Nephron (organoid): ENCODE measurements around the gene VTI1A.
A peak's percentile ranks its signal among the peaks of the same experiment; 100 is the strongest.

Experiments used
- H3K27ac Mint-ChIP-seq, 3 experiments: 2 replicates each; pipeline ENCODE4 v1.8.0; 2020; ENCODE audit warnings: mixed read lengths in 3 of 3, mild to moderate bottlenecking in 2 of 3, moderate library complexity in 1 of 3
- H3K27me3 Mint-ChIP-seq: 2 replicates; pipeline ENCODE4 v1.8.0; 2021; ENCODE audit warnings: low read depth, mild to moderate bottlenecking, moderate library complexity, mixed read lengths
- H3K36me3 Mint-ChIP-seq: 2 replicates; pipeline ENCODE4 v1.8.0; 2020; ENCODE audit warnings: low read depth, mixed read lengths
- H3K4me1 Mint-ChIP-seq: 2 replicates; pipeline ENCODE4 v1.8.0; 2020; ENCODE audit warnings: mixed read lengths
- H3K4me3 Mint-ChIP-seq, 3 experiments: 2 replicates each; pipeline ENCODE4 v1.8.0; 2020; ENCODE audit warnings: mild to moderate bottlenecking in 3 of 3, mixed read lengths in 3 of 3, moderate library complexity in 2 of 3
- H3K9me3 Mint-ChIP-seq: 2 replicates; pipeline ENCODE4 v1.8.0; 2020; ENCODE audit warnings: mixed read lengths
- TF ChIP-seq, protein P1 (sequence below), 3 experiments: fragments of 200-600 bp; sonication (generic); IDR thresholded peaks; one replicate each; pipeline ENCODE4 v1.5.0; 2021; ENCODE audit warnings: antibody characterized with exemption in 3 of 3; ENCODE audit not compliant: unreplicated experiment in 3 of 3

VTI1A gene

DNA sequence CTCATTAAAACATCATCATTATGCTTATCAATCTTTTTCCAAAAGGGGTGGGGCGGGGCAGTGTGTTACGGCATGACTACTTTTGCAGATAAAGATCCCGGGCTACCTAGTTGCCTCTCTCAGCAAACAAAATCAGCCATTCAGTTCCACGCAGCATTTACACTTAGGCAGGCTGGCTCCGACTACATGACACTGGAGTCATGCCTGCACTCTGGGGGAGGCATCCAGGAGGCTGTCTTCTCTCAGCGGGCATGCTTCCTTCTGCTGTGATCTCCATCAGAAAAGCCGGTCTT is 309.2 kb downstream of the VTI1A start:
- TF ChIP-seq, protein P1, sequence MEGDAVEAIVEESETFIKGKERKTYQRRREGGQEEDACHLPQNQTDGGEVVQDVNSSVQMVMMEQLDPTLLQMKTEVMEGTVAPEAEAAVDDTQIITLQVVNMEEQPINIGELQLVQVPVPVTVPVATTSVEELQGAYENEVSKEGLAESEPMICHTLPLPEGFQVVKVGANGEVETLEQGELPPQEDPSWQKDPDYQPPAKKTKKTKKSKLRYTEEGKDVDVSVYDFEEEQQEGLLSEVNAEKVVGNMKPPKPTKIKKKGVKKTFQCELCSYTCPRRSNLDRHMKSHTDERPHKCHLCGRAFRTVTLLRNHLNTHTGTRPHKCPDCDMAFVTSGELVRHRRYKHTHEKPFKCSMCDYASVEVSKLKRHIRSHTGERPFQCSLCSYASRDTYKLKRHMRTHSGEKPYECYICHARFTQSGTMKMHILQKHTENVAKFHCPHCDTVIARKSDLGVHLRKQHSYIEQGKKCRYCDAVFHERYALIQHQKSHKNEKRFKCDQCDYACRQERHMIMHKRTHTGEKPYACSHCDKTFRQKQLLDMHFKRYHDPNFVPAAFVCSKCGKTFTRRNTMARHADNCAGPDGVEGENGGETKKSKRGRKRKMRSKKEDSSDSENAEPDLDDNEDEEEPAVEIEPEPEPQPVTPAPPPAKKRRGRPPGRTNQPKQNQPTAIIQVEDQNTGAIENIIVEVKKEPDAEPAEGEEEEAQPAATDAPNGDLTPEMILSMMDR (IDR thresholded peaks at IDR 0.05; ENCODE audit: unreplicated experiment in 3 of 3): no peak
- H3K9me3 Mint-ChIP-seq: no peaks in the 10 kb centered on the region
- H3K27me3 Mint-ChIP-seq: no peaks in the 10 kb centered on the region
- peak overlapping the region; percentile 34 to 84 (median 52) for H3K27ac Mint-ChIP-seq
- no peaks in the 10 kb centered on the region for H3K36me3 Mint-ChIP-seq
- H3K4me3 Mint-ChIP-seq: no peak overlapping the region
- H3K4me1 Mint-ChIP-seq: peaks cover 62% of the 10 kb centered on the region

DNA sequence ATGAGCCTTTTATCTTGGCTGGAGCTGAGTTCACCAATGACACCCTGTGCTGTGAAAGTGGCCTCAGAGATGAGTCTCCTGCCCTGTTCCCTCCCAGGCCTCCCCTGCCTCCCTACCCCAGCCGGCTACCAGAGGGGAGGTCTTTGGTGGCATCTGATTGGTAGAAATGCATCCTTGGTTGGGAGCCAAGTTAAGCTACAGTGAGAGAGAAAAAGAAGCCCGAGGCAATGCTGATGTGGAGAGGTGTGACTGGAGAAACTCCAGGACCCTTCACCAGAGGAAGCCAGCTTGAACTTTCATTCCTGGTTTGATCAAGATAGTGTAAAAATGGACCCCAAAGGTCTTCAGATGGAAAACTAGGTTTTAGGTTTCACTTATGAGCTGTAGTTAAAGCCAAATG is 311.9 kb downstream of the VTI1A start:
- Mint-ChIP-seq H3K4me3 (peak overlapping the region in 2 of 3 experiments; percentile 18 to 23), H3K27ac (peak overlapping the region; percentile 81 to 86 (median 84)), H3K9me3 (no peaks in the 10 kb centered on the region), H3K36me3 (no peaks in the 10 kb centered on the region), H3K27me3 (no peaks in the 10 kb centered on the region), H3K4me1 (peaks cover 60% of the 10 kb centered on the region)
- TF ChIP-seq, protein P1 (IDR thresholded peaks at IDR 0.05; ENCODE audit: unreplicated experiment in 3 of 3): no peak

DNA sequence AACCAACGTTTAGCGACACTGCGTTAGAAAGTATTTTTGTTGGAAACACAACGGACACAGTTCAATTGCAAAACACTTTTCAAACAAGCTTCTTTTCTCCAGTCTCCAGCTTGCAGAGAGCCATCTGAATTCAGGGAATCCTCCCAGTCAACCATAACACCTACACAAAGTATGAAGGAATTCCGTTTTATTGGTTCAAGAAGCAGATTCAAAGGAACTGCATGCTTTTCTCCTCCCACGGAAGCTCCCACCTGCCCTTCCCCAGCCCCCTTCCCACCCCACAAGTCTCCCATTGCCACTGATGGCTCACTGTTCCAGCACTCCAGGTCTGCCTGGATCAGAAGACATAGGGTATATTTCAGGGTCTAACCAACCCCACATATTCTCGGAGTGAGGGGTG is 312.5 kb downstream of the VTI1A start:
- H3K4me1 Mint-ChIP-seq: peaks cover 55% of the 10 kb centered on the region
- peak overlapping the region; percentile 81 to 86 (median 84) for H3K27ac Mint-ChIP-seq
- H3K9me3 Mint-ChIP-seq: no peaks in the 10 kb centered on the region
- no peaks in the 10 kb centered on the region for H3K36me3 Mint-ChIP-seq
- H3K27me3 Mint-ChIP-seq: no peaks in the 10 kb centered on the region
- H3K4me3 Mint-ChIP-seq: peak overlapping the region; percentile 8 to 28 (median 21)
- TF ChIP-seq, protein P1 (IDR thresholded peaks at IDR 0.05; ENCODE audit: unreplicated experiment in 3 of 3): no peak

DNA sequence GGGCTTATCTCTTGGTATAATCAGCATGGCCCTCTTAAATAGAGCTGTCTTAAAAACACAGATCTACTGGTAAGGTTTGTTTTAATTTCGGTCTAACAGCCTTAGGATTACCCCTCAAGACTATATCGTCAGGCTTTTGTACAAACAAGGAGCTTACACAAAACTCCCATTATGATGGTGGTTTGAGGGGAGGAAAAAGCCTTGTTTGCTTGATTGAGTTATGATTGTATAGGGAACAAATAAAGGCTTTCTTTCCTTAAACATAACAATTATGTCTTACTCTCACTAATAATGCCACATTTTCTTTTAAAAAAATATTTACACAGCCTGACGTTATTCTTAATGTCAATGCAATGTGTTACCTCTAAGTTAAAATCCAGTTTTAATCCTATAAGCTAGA is 314.2 kb downstream of the VTI1A start:
- Mint-ChIP-seq H3K27me3 (no peaks in the 10 kb centered on the region), H3K9me3 (no peaks in the 10 kb centered on the region), H3K4me1 (peaks cover 40% of the 10 kb centered on the region), H3K27ac (peak overlapping the region; percentile 42 to 89 (median 56)), H3K4me3 (no peak overlapping the region), H3K36me3 (no peaks in the 10 kb centered on the region)
- TF ChIP-seq, protein P1 (IDR thresholded peaks at IDR 0.05; ENCODE audit: unreplicated experiment in 3 of 3): no peak

DNA sequence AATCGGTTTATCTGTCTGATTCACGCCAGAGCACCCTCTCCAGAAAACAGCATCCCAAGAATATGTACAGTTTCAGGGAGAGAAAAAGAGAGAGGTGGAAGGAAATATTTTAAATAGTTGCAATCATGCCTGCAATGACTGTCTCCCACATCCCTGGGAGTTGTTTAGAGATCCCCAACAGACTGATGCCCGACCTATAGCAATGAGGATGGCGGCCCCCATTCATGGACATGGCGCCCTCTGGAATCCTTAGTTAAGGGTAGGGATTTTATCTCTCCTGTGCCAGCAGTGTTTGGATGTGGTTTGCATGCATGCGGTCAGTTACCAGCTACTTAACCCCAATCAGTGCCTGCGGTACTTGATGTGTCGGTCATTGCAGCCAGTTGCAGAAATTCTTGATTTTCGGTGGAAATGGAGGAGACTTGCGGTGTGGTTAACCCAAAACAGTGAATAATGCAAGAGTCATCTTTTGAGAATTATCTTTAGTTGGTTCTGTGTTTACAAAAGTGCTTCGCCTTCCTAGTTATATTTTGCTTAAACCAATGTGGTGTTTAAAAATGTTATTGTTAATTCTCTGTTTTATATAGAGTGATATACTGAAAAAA is 317.0 kb downstream of the VTI1A start:
- no peak overlapping the region for H3K4me3 Mint-ChIP-seq
- TF ChIP-seq, protein P1 (IDR thresholded peaks at IDR 0.05; ENCODE audit: unreplicated experiment in 3 of 3): no peak
- no peaks in the 10 kb centered on the region for H3K27me3 Mint-ChIP-seq
- H3K9me3 Mint-ChIP-seq: no peaks in the 10 kb centered on the region
- H3K27ac Mint-ChIP-seq: no peak overlapping the region
- H3K36me3 Mint-ChIP-seq: no peaks in the 10 kb centered on the region
- peaks cover 57% of the 10 kb centered on the region for H3K4me1 Mint-ChIP-seq

DNA sequence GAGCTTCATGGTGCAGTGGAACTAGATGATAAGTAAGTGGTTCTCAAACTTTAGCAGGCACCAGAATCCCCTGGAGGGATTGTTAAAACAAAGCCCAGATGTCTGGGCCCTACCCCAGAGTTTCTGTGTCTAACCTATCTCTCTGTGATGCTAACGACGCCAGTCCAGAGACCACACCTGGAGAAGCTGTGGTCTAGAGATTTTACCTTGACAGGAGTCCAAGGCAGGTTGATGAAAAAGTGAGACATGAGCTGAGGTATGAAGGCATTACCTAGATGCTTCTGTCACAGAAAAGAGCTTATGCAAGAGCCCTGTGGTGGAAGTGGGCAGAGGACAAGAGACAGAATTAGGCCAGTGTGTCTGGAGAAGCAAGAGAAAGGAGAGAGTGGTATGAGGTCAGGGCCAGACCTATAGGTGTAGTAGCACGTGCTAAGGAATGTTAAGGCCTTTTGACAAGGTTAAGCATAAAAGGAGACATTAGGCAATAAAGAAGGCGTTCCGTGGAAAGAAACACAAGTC is 318.8 kb downstream of the VTI1A start:
- Mint-ChIP-seq H3K27ac (no peak overlapping the region), H3K36me3 (peaks cover under 1% of the 10 kb centered on the region), H3K27me3 (no peaks in the 10 kb centered on the region), H3K9me3 (peaks cover under 1% of the 10 kb centered on the region), H3K4me1 (peaks cover 44% of the 10 kb centered on the region), H3K4me3 (no peak overlapping the region)
- TF ChIP-seq, protein P1 (IDR thresholded peaks at IDR 0.05; ENCODE audit: unreplicated experiment in 3 of 3): no peak
